ENCODE measurements around the gene UIMC1. TPM values are rescaled to one million over a fixed set of nuclear protein-coding genes. Genes with fewer than 3 reads are reported as not detected.
"Not testable (repeated sequence)": the region's sequence is repeated elsewhere in the genome, so short reads cannot be mapped to it uniquely, and the experiment has no call there.

Gene UIMC1
- total RNA-seq, 1 experiment from 2014 or later = 20.7 TPM

DNA sequence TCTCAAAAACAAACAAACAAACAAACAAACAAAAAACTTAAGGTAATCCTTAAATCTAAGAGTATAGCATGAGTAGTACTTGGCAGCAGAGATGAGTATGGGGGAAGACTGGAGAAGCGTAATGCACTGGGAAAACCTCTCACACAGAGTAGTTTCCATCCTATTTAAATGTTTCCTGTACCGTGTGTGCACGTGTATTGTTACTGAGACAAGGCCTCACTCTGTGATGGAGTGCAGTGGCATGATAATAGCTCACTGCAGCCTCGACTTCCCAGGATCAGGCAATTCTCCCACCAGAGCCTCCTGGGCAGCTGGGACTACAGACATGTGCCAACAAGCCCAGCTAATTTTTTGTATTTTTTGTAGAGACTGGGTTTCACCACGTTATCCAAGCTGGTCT, 2.9 kb downstream of the UIMC1 start:
- Histone ChIP-seq H3K9me2 (replicated peaks; ENCODE audit: low read length) (no peaks in the 10 kb centered on the region), H3K36me3 (ENCODE audit: low read depth, low read length) (no peaks in the 10 kb centered on the region), H3K4me1 (ENCODE audit: insufficient read depth, low read length) (peaks cover 12% of the 10 kb centered on the region), H3K4me2 (ENCODE audit: low read length) (peak overlapping the region; percentile 98; the same call in 1 of the 2 replicates), H2AFZ (ENCODE audit: low read length) (no peak overlapping the region), H3K79me2 (ENCODE audit: low read length) (peaks cover 79% of the 10 kb centered on the region), H3K4me3 (ENCODE audit: low read length) (no peak overlapping the region), H3K9ac (ENCODE audit: low read length) (no peak overlapping the region), H3K27me3 (ENCODE audit: low read length) (no peaks in the 10 kb centered on the region), H4K20me1 (ENCODE audit: low read length) (peaks cover 29% of the 10 kb centered on the region), H3K27ac (ENCODE audit: low read length) (no peak overlapping the region), H3K9me3 (ENCODE audit: low read length) (no peaks in the 10 kb centered on the region), H3F3A (ENCODE audit: low read length, unreplicated experiment) (no peaks in the 10 kb centered on the region)
- intact Hi-C loops (cut with micrococcal nuclease) = no loop called here
- no peak for ATAC-seq
- ChIA-PET CTCF (no interaction called here), POLR2A (ENCODE audit: unreplicated experiment) (no interaction called here)
- TF ChIP-seq, protein P1, sequence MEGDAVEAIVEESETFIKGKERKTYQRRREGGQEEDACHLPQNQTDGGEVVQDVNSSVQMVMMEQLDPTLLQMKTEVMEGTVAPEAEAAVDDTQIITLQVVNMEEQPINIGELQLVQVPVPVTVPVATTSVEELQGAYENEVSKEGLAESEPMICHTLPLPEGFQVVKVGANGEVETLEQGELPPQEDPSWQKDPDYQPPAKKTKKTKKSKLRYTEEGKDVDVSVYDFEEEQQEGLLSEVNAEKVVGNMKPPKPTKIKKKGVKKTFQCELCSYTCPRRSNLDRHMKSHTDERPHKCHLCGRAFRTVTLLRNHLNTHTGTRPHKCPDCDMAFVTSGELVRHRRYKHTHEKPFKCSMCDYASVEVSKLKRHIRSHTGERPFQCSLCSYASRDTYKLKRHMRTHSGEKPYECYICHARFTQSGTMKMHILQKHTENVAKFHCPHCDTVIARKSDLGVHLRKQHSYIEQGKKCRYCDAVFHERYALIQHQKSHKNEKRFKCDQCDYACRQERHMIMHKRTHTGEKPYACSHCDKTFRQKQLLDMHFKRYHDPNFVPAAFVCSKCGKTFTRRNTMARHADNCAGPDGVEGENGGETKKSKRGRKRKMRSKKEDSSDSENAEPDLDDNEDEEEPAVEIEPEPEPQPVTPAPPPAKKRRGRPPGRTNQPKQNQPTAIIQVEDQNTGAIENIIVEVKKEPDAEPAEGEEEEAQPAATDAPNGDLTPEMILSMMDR (conservative IDR thresholded peaks at IDR 0.05; ENCODE audit: low read depth, low read length) = no peak
- TF ChIP-seq EZH2 (IDR thresholded peaks at IDR 0.05; ENCODE audit: low read length, unreplicated experiment) = no peak
- no peak for TF ChIP-seq EZH2phosphoT487 (IDR thresholded peaks at IDR 0.05; ENCODE audit: borderline replicate concordance, low read length)
- no peak for DNase-seq
- BruUV-seq (replicated peaks) = no TSS peak

DNA sequence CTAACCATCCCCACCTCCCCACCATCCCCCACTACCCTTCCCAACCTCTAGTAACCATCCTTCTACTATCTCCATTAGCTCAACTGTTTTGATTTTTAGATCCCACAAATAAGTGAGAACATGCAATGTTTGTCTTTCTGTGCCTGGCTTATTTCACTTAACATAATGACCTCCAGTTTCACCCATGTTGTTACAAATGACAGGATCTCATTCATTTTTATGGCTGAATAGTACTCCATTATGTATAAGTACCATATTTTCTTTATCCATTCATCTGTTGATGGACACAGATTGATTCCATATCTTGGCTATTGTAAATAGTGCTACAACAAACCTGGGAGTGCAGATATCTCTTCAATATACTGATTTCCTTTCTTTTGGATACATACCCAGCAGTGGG, 7.1 kb downstream of the UIMC1 start:
- DNase-seq; H3K9me3 ChIP-seq (ENCODE audit: low read length); ATAC-seq; H3K9me2 ChIP-seq (replicated peaks; ENCODE audit: low read length); H3K36me3 ChIP-seq (ENCODE audit: low read depth, low read length); BruUV-seq (replicated peaks); H3K9ac ChIP-seq (ENCODE audit: low read length); H3K27me3 ChIP-seq (ENCODE audit: low read length); H3K4me3 ChIP-seq (ENCODE audit: low read length); H3K27ac ChIP-seq (ENCODE audit: low read length); intact Hi-C loops (cut with micrococcal nuclease); H3K4me2 ChIP-seq (ENCODE audit: low read length); H2AFZ ChIP-seq (ENCODE audit: low read length); POLR2A ChIA-PET (ENCODE audit: unreplicated experiment): not testable (repeated sequence)
- Histone ChIP-seq H3F3A (ENCODE audit: low read length, unreplicated experiment) (peaks cover 10% of the 10 kb centered on the region), H4K20me1 (ENCODE audit: low read length) (peaks cover 39% of the 10 kb centered on the region), H3K4me1 (ENCODE audit: insufficient read depth, low read length) (peaks cover 30% of the 10 kb centered on the region), H3K79me2 (ENCODE audit: low read length) (peaks cover 100% of the 10 kb centered on the region)
- CTCF ChIA-PET = interaction anchor here (0.6 kb wide), 1 partner anchor 74 kb away, joined by 21 read pairs; no protein-coding TSS in a partner anchor

DNA sequence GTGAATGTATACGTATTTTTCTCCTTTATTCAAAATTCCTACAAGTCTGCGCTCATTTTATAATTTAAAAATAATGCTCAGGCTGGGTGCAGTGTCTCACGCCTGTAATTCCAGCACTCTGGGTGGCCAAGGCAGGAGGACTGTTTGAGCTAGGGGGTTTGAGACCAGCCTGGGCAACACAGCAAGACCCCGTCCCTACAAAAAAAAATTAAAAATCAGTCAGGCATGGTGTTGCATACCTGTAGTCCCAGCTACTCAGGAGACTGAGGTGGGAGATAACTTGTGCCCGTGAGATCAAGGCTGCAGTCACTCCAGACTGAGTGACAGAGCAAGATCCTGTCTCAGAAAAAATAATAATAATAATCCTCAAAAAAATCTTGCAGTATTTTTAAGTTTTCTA, 7.8 kb downstream of the UIMC1 start:
- Histone ChIP-seq H3K4me1 (ENCODE audit: insufficient read depth, low read length) (peaks cover 28% of the 10 kb centered on the region), H3K27me3 (ENCODE audit: low read length) (no peaks in the 10 kb centered on the region), H3K27ac (ENCODE audit: low read length) (no peak overlapping the region), H3K79me2 (ENCODE audit: low read length) (peaks cover 100% of the 10 kb centered on the region), H3K4me3 (ENCODE audit: low read length) (no peak overlapping the region), H3K9ac (ENCODE audit: low read length) (no peak overlapping the region), H3K4me2 (ENCODE audit: low read length) (no peak overlapping the region), H4K20me1 (ENCODE audit: low read length) (peaks cover 36% of the 10 kb centered on the region), H3F3A (ENCODE audit: low read length, unreplicated experiment) (peaks cover 10% of the 10 kb centered on the region), H3K9me2 (replicated peaks; ENCODE audit: low read length) (no peaks in the 10 kb centered on the region), H3K36me3 (ENCODE audit: low read depth, low read length) (peaks cover 4% of the 10 kb centered on the region), H2AFZ (ENCODE audit: low read length) (no peak overlapping the region), H3K9me3 (ENCODE audit: low read length) (no peaks in the 10 kb centered on the region)
- ChIA-PET POLR2A (ENCODE audit: unreplicated experiment) (no interaction called here), CTCF (no interaction called here)
- no TSS peak for BruUV-seq (replicated peaks)
- intact Hi-C loops (cut with micrococcal nuclease) = no loop called here
- DNase-seq = no peak
- no peak for TF ChIP-seq EZH2 (IDR thresholded peaks at IDR 0.05; ENCODE audit: low read length, unreplicated experiment)
- TF ChIP-seq, protein P1 (conservative IDR thresholded peaks at IDR 0.05; ENCODE audit: low read depth, low read length) = no peak
- TF ChIP-seq EZH2phosphoT487 (IDR thresholded peaks at IDR 0.05; ENCODE audit: borderline replicate concordance, low read length) = no peak
- no peak for ATAC-seq

Measured in PC-3 (cell line).